A673 (cell line): ENCODE measurements around the gene NQO2. TPM values are rescaled to one million over a fixed set of nuclear protein-coding genes. Genes with fewer than 3 reads are reported as not detected.

Source experiments
- BruUV-seq: library from RNA; stranded (reverse); fragments of 400-500 nt; replicated peaks from 2 replicates; lab custom pipeline; 2021; lab: Mats Ljungman, UMichigan
- CTCF ChIA-PET: fragments of 300-600 bp; sonication (Branson Sonifier 250); formaldehyde crosslinking; loops from one replicate; lab custom pipeline; 2022; ENCODE audit warnings: antibody characterized with exemption; lab: Charles Lee
- POLR2A ChIA-PET: fragments of 300-600 bp; sonication (Branson Sonifier 250); formaldehyde crosslinking; loops from one replicate; lab custom pipeline; 2022; ENCODE audit warnings: antibody characterized with exemption; ENCODE audit not compliant: low non-redundant PET; lab: Charles Lee
- DNase-seq: peaks from one replicate; pipeline ENCODE4 v3.0.0-alpha.2; 2015; ENCODE audit warnings: low spot score
- H3K27ac ChIP-seq: fragments of 200-600 bp; sonication (generic); 2 replicates; pipeline ENCODE4 v1.5.1; 2016; ENCODE audit warnings: mixed run types, low read depth, mild to moderate bottlenecking, mixed read lengths, antibody characterized with exemption, low read length; ENCODE audit not compliant: poor library complexity, severe bottlenecking
- H3K27me3 ChIP-seq: fragments of 200-600 bp; sonication (generic); replicated peaks from 2 replicates; pipeline ENCODE4 v1.6.1; 2017; ENCODE audit warnings: mixed run types, low read depth, mild to moderate bottlenecking, mixed read lengths, antibody characterized with exemption, low read length; ENCODE audit not compliant: insufficient read depth, poor library complexity
- H3K36me3 ChIP-seq: fragments of 200-600 bp; sonication (generic); 2 replicates; pipeline ENCODE4 v1.6.1; 2016; ENCODE audit warnings: mixed run types, mild to moderate bottlenecking, mixed read lengths, antibody characterized with exemption, low read length; ENCODE audit not compliant: insufficient read depth, poor library complexity, severe bottlenecking
- H3K4me1 ChIP-seq: fragments of 200-600 bp; sonication (generic); 2 replicates; pipeline ENCODE4 v1.6.1; 2017; ENCODE audit warnings: mixed run types, mild to moderate bottlenecking, mixed read lengths, antibody characterized with exemption, low read length; ENCODE audit not compliant: insufficient read depth, poor library complexity, severe bottlenecking
- H3K4me3 ChIP-seq: fragments of 200-600 bp; sonication (generic); 2 replicates; pipeline ENCODE4 v1.5.1; 2016; ENCODE audit warnings: low read depth, mixed run types, mild to moderate bottlenecking, mixed read lengths, low read length; ENCODE audit not compliant: poor library complexity, severe bottlenecking
- H3K9me3 ChIP-seq: fragments of 200-600 bp; sonication (generic); 2 replicates; pipeline ENCODE4 v1.6.1; 2016; ENCODE audit warnings: mixed run types, low read depth, mild to moderate bottlenecking, mixed read lengths, antibody characterized with exemption, low read length; ENCODE audit not compliant: poor library complexity, severe bottlenecking
- EZH2 ChIP-seq: fragments of 200-600 bp; sonication (generic); IDR thresholded peaks from 2 replicates; pipeline ENCODE4 v1.6.1; 2017; ENCODE audit warnings: borderline replicate concordance, low read depth, mild to moderate bottlenecking, mixed read lengths, antibody characterized with exemption, low read length; ENCODE audit not compliant: poor library complexity, severe bottlenecking
- intact Hi-C: fragments of 100-400 bp; cut with micrococcal nuclease; formaldehyde crosslinking; loops from one replicate; pipeline ENCODE4 v1.10.0; 2022; ENCODE audit not compliant: unreplicated experiment
- total RNA-seq: library from RNA; stranded (reverse); gene quantifications from 2 replicates; pipeline ENCODE4 v1.2.3, GENCODE V29; 2021
- TF ChIP-seq, protein P1 (sequence below): fragments of 300-800, 200-600 bp; sonication (generic); conservative IDR thresholded peaks from 2 replicates; pipeline ENCODE4 v1.5.1; 2017; ENCODE audit warnings: low read depth, mild to moderate bottlenecking, antibody characterized with exemption, low read length, moderate library complexity, mixed read lengths

NQO2 gene
- total RNA-seq, 1 experiment from 2014 or later, result 97.3 TPM

- Histone ChIP-seq H3K4me3 (no peak overlapping the region), H3K27ac (no peak overlapping the region), H3K9me3 (no peaks in the 10 kb centered on the region), H3K27me3 (no peaks in the 10 kb centered on the region), H3K4me1 (no peaks in the 10 kb centered on the region), H3K36me3 (no peaks in the 10 kb centered on the region)
- DNase-seq, result no peak
- no TSS peak for BruUV-seq
- CTCF ChIA-PET, result no interaction called here
- POLR2A ChIA-PET, result no interaction called here
- TF ChIP-seq EZH2, result no peak
- TF ChIP-seq, protein P1, sequence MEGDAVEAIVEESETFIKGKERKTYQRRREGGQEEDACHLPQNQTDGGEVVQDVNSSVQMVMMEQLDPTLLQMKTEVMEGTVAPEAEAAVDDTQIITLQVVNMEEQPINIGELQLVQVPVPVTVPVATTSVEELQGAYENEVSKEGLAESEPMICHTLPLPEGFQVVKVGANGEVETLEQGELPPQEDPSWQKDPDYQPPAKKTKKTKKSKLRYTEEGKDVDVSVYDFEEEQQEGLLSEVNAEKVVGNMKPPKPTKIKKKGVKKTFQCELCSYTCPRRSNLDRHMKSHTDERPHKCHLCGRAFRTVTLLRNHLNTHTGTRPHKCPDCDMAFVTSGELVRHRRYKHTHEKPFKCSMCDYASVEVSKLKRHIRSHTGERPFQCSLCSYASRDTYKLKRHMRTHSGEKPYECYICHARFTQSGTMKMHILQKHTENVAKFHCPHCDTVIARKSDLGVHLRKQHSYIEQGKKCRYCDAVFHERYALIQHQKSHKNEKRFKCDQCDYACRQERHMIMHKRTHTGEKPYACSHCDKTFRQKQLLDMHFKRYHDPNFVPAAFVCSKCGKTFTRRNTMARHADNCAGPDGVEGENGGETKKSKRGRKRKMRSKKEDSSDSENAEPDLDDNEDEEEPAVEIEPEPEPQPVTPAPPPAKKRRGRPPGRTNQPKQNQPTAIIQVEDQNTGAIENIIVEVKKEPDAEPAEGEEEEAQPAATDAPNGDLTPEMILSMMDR, result no peak
- intact Hi-C loops, result no loop called here
Measured at GRCh38 chr6:2959909-2960719, 39.6 kb upstream of the NQO2 start.

DNA sequence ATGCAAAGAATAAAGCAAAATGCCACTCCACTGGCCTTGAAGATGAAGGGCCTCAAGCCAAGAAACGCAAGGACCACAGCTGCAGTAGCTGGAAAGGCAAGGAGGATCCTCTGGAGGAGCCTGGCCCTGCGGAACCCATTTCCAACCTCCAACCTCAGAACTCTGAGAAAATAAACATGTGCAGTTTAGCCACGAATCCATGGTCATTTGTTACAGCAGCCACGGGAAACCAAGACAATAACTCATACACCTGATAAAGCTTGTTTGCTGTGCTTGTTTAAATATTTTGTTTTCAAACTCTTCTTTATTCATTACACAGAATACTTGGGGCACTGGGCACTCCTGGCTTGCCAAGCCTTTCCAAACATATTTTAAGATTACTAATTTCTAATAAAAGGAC lies 38.8 kb upstream of the NQO2 start:
- ChIA-PET POLR2A (no interaction called here), CTCF (no interaction called here)
- Histone ChIP-seq H3K27me3 (no peaks in the 10 kb centered on the region), H3K9me3 (no peaks in the 10 kb centered on the region), H3K4me3 (no peak overlapping the region), H3K4me1 (no peaks in the 10 kb centered on the region), H3K36me3 (no peaks in the 10 kb centered on the region), H3K27ac (no peak overlapping the region)
- DNase-seq, result no peak
- BruUV-seq, result no TSS peak
- TF ChIP-seq, protein P1, result no peak
- no peak for TF ChIP-seq EZH2
- intact Hi-C loops, result no loop called here

- no peaks in the 10 kb centered on the region for H3K9me3 ChIP-seq
- intact Hi-C loops, result no loop called here
- CTCF ChIA-PET, result no interaction called here
- no peak overlapping the region for H3K27ac ChIP-seq
- no peak for DNase-seq
- H3K36me3 ChIP-seq, result no peaks in the 10 kb centered on the region
- H3K27me3 ChIP-seq, result no peaks in the 10 kb centered on the region
- POLR2A ChIA-PET, result no interaction called here
- BruUV-seq, result no TSS peak
- H3K4me1 ChIP-seq, result no peaks in the 10 kb centered on the region
- no peak for TF ChIP-seq EZH2
- TF ChIP-seq, protein P1, result no peak
- no peak overlapping the region for H3K4me3 ChIP-seq
Measured at GRCh38 chr6:2961506-2961905, 38.2 kb upstream of the NQO2 start.
